Stomach smooth muscle (tissue), 2 donors: ENCODE measurements around the gene HFE.
"Not testable (repeated sequence)": the region's sequence is repeated elsewhere in the genome, so short reads cannot be mapped to it uniquely, and the experiment has no call there.

ENCODE experiments used
- H3K27ac ChIP-seq: one replicate; pipeline ENCODE4 v1.7.0; 2013; ENCODE audit warnings: mild to moderate bottlenecking, low read length, inconsistent platforms
- H3K27me3 ChIP-seq, 2 donors: one replicate each; pipeline ENCODE4 v1.7.0; 2013; ENCODE audit warnings: low read length in 2 of 2; ENCODE audit not compliant: insufficient read depth in 2 of 2, control insufficient read depth in 1 of 2
- H3K36me3 ChIP-seq, 2 donors: one replicate each; pipeline ENCODE4 v1.7.0; 2013; ENCODE audit warnings: low read length in 2 of 2; ENCODE audit not compliant: control insufficient read depth in 2 of 2, insufficient read depth in 2 of 2
- H3K4me1 ChIP-seq: one replicate; pipeline ENCODE4 v1.7.0; 2013; ENCODE audit warnings: low read length; ENCODE audit not compliant: control insufficient read depth, insufficient read depth
- H3K4me3 ChIP-seq, 2 donors: one replicate each; pipeline ENCODE4 v1.7.0; 2013; ENCODE audit warnings: low read length in 2 of 2
- H3K9ac ChIP-seq, 2 donors: one replicate each; pipeline ENCODE4 v1.7.0; 2013; ENCODE audit warnings: low read length in 2 of 2, mild to moderate bottlenecking in 1 of 2
- H3K9me3 ChIP-seq, 2 donors: one replicate each; pipeline ENCODE4 v1.7.0; 2013; ENCODE audit warnings: low read length in 2 of 2; ENCODE audit not compliant: control insufficient read depth in 2 of 2
- donor health status: healthy.
- donor health status: Pancreatic carcinoma.

HFE gene

DNA sequence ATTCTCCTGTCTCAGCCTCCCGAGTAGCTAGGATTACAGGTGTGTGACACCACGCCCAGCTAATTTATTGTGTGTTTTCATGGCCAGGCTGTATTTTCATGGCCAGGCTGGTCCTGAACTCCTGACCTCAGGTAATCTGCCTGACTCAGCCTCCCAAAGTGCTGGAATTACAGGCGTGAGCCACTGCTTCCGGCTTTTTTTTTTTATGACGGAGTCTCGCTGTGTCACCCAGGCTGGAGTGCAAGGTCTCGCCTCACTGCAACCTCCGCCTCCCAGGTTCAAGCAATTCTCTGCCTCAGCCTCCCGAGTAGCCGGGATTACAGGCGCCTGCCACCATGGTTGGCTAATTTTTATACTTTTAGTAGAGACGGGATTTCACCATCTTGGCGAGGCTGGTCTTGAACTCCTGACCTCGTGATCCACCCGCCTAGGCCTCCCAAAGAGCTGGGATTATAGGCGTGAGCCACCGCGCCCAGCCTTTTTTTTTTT, 34.4 kb upstream of the HFE start:
- not testable (repeated sequence) for H3K4me3 ChIP-seq, H3K27ac ChIP-seq, H3K27me3 ChIP-seq, H3K4me1 ChIP-seq, H3K9me3 ChIP-seq, H3K36me3 ChIP-seq, H3K9ac ChIP-seq

DNA sequence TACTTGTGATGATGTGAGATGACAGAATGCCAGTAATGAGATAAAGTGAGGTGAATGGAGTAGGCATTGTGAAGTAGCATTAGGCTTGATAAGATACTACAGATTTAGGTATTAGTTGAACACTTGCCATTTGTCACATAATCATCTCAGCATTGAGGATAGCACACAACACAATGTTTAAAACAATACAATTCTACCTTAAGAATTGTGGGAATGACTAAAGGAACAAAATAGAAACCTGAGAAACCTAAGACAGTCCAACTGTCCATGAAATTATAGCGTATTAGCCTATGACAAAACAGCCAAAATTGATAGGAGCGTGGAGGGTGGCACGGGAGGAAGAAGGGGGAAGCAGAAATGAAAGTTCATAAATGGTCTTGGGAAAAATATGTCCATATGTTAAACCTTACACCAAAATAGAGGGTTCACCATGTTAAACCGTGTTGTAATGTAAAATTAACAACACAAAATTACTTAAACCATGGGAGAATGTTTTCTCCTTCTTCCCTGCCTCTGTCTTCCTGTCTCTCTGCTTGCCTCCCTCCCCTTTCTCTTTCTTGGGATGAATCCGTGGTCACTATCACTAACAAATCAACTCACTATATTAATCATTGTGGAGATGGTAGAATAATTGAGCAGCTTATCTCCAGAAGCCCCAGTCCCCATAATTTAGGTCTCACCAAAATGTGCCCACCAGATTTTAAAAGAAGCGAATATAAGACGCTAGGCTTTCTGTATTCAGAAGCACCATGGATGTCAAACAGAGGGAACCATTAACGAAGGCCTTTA, 33.0 kb upstream of the HFE start:
- H3K27ac ChIP-seq: peak overlapping the region; percentile 98
- H3K4me3 ChIP-seq: peak overlapping the region; percentile 73 to 91
- H3K36me3 ChIP-seq: no peaks in the 10 kb centered on the region
- peak overlapping the region; percentile 60 to 96 for H3K9ac ChIP-seq
- no peaks in the 10 kb centered on the region for H3K9me3 ChIP-seq
- H3K27me3 ChIP-seq: no peaks in the 10 kb centered on the region
- H3K4me1 ChIP-seq: peaks cover 5% of the 10 kb centered on the region

DNA sequence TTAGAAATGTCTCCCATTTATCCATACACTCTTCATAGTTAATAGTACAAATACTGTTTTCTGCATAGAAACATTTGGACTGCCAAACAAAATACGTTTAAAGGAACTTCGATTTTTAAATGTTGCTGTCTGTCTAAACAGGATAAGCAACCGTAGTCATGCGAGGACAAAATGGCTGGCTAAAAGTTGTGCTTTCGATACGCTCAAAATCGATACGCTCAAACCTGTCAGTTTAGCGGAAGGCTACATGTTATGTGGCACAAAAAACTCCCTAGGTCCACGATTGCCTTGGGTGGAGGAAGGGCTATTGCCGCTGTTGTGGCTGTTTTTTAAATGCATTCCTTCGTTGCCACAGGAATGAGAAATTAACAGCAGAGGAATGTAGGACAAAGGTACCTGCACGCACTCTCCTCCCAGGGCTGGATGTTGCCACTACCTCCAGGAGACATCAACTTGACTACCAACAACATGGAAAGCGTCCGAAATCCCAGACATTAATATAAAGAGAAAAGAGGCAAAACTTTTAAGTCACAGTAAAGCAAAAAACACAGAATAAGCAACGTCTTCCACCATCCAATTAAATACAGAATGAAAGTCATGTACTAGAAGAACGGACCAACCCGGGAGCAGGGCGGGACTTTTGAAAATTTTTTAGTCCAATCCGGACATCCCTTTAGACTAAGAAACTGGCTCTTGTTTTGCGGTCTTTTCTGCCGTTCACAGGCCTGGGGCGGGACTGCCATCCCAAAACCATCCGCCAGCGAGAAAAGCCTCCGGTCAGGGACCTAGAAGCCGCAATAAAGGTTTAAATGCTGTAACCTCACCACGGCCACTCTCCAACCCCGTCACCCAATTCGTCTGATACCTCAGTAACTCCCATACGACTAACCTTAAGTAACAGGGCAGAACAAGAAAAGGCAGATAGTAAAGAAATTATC, 32.2 kb upstream of the HFE start:
- Histone ChIP-seq H3K4me1 (peaks cover 5% of the 10 kb centered on the region), H3K9me3 (no peaks in the 10 kb centered on the region), H3K27me3 (no peaks in the 10 kb centered on the region), H3K4me3 (peak overlapping the region; percentile 73 to 91), H3K9ac (peak overlapping the region; percentile 60 to 96), H3K36me3 (no peaks in the 10 kb centered on the region), H3K27ac (peak overlapping the region; percentile 98)

DNA sequence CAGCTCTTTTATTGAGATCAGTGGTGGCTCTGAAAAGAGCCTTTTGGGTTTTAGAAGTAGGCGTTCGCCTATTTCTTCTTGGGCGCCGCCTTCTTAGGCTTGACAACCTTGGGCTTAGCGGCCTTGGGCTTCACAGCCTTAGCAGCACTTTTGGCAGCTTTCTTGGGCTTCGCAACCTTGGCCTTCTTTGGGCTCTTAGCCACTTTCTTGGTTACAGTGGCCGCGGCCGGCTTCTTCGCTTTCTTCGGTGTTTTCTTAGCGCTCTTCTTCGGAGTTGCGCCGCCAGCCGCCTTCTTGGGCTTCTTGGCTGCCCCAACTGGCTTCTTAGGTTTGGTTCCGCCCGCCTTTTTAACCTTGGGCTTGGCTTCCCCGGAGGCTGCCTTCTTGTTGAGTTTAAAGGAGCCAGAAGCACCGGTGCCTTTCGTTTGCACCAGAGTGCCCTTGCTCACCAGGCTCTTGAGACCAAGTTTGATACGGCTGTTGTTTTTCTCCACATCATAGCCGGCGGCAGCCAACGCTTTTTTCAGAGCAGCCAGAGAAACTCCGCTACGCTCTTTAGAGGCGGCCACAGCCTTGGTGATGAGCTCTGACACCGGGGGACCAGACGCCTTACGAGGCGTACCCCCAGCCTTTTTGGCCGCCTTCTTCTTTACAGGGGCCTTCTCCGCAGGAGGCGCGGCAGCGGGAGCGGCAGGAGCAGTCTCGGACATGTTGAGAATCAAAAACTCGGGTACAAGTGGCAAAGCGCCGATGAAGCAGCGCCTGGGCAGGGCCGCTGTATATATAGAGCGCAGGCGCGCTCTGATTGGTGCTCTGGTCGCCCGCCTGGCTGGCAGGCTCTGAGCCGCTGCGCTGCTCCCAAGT, 31.3 kb upstream of the HFE start:
- no peaks in the 10 kb centered on the region for H3K9me3 ChIP-seq
- H3K27ac ChIP-seq: peak overlapping the region; percentile 98
- H3K36me3 ChIP-seq: no peaks in the 10 kb centered on the region
- H3K9ac ChIP-seq: peak overlapping the region; percentile 60 to 96
- H3K27me3 ChIP-seq: no peaks in the 10 kb centered on the region
- H3K4me1 ChIP-seq: peaks cover 5% of the 10 kb centered on the region
- H3K4me3 ChIP-seq: peak overlapping the region; percentile 73 to 91

DNA sequence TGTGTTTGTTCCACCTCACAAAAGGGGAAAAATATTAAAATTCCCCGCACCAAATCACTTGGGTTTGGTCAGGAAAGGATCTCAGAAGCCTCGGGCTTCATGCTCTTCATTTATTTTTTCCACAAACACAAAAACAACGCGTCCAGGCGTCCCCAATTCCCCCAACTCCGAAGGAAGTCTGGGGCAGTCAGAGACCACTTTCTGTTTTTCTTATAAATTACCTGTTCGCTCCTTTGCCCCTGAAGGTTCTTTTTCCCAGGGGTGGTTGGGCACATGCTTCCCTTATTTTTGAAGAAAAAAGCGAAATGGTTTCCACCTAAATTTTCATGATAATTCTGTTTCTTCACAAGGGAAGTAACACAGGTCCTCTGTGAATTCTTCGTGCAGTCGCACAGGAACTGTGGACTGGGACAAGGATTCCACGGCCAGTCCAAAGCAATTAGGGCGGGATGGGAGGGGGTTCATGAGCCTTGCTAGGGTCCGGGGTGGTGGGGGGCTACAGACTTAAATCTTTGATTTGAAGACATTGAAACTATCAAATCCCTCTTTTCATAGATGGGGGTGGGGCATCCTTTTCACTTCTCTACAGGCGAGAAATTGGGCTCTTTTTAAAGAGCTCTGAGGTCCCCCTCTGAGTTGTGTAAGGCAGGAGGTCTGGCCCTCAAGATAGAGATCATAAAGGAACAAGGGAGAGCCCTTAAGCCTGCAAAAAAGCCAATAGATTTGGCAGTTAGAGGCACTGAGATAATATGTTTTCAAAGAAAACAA, 30.5 kb upstream of the HFE start:
- H3K27me3 ChIP-seq: no peaks in the 10 kb centered on the region
- peaks cover 5% of the 10 kb centered on the region for H3K4me1 ChIP-seq
- peak overlapping the region; percentile 60 to 96 for H3K9ac ChIP-seq
- H3K27ac ChIP-seq: peak overlapping the region; percentile 98
- H3K4me3 ChIP-seq: peak overlapping the region; percentile 73 to 91
- no peaks in the 10 kb centered on the region for H3K9me3 ChIP-seq
- H3K36me3 ChIP-seq: no peaks in the 10 kb centered on the region

DNA sequence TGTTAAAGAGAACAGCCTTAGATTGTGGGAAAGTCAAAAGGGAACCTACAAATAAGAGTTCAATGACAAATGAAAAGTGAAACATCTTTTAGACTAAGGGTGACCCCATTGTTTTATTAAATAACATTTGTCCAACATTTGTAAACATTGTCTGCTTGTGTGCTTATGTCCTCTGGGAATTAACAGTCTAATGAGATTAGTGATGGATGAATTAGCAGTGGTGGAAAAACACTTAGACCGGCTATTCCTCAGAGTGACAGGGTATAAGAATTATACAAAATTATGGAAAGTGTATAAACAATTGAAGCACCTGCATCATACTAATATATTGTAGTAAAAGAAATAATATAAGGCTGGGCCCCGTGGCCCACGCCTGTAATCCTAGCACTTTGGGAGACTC, 29.3 kb upstream of the HFE start:
- Histone ChIP-seq H3K27ac (no peak overlapping the region), H3K4me1 (peaks cover 5% of the 10 kb centered on the region), H3K4me3 (no peak overlapping the region), H3K36me3 (no peaks in the 10 kb centered on the region), H3K9ac (no peak overlapping the region), H3K27me3 (no peaks in the 10 kb centered on the region), H3K9me3 (no peaks in the 10 kb centered on the region)

DNA sequence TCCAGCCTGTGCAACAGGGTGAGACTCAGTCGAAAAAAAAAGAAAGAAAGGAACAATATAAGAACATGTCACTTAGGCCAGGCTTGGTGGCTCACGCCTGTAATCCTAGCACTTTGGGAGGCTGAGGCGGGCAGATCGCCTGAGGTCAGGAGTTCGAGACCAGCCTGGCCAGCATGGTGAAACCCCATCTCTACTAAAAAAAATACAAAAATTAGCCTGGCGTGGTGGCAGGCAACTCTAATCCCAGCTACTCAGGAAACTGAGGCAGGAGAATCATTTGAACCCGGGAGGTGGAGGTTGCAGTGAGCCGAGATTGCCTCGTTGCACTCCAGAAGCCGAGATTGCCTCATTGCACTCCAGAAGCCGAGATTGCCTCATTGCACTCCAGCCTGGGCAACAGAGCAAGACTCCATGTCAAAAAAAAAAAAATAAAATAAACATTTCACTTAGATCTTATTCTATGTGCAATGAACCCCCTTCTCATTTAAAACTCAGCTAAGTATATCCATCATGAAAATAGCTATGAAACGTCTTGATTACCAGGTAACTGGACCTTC, 28.7 kb upstream of the HFE start:
- H3K4me1 ChIP-seq, H3K9ac ChIP-seq, H3K36me3 ChIP-seq, H3K27me3 ChIP-seq, H3K27ac ChIP-seq, H3K4me3 ChIP-seq, H3K9me3 ChIP-seq: not testable (repeated sequence)

DNA sequence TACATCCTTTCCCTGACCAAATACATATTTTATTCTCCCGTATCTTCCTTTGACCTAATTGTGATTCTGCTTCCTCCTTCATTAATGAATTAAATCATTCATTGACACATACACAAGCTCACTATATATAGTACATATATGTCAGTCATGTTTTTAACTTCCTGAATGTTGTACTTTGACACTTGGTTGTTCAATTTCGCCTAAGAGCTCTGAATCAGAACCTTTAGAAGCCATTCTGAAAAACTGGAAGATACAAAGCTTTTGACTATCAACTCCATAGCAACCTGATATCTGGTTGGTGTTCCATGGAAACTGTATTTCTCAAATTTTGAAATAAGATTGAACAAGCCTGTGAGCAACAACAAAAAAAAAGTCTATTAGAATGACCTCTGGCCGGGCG, 27.3 kb upstream of the HFE start:
- Histone ChIP-seq H3K36me3 (no peaks in the 10 kb centered on the region), H3K9me3 (no peaks in the 10 kb centered on the region), H3K27ac (no peak overlapping the region), H3K27me3 (no peaks in the 10 kb centered on the region), H3K4me1 (peaks cover 5% of the 10 kb centered on the region), H3K4me3 (no peak overlapping the region), H3K9ac (no peak overlapping the region)

DNA sequence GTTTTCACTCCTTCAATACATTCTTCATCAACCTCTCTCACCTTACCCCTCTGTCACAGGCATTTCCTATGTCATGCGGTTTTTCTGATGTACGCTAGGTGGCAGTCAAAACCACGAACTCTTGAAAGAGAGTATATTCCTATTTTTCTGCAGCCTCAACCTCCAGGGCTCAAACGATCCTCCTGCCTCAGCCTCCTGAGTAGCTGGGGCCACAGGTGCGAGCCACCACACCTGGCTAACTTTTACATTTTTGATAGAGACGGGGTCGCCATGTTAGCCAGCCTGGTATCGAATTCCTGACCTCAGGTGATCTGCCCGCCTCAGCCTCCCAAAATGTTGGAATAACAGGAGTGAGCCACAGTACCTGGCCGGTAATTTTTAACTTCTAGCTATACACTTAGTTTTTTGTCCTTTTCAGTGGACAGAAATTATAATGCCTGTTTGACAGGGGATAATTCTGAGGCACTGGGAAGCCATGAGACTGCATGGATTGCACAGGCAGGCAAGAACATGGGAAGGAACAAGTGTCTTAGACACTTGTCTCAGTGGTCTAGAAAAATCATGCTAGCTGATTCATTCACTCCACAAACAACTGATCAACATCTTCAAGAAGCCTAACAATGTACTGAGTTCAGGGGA, 22.5 kb upstream of the HFE start:
- Histone ChIP-seq H3K4me1 (no peaks in the 10 kb centered on the region), H3K27me3 (no peaks in the 10 kb centered on the region), H3K9ac (no peak overlapping the region), H3K27ac (no peak overlapping the region), H3K9me3 (no peaks in the 10 kb centered on the region), H3K36me3 (no peaks in the 10 kb centered on the region), H3K4me3 (no peak overlapping the region)
